K562 (cell line): Measurements from ENCODE around the gene LAMA2. TPM values are rescaled to one million over a fixed set of nuclear protein-coding genes. Genes with fewer than 3 reads are reported as not detected.

Source experiments
- ATAC-seq: fragments of 200-7000 bp; cut with Tn5 transposase; 3 replicates; pipeline ENCODE4 v1.9.1; 2020; ENCODE audit warnings: moderate library complexity
- BruUV-seq: library from RNA; stranded (reverse); fragments of 400-500 nt; replicated peaks from 2 replicates; lab custom pipeline; 2021; lab: Mats Ljungman, UMichigan
- CTCF ChIA-PET: fragments of 300-600 bp; formaldehyde crosslinking; extraction: SDS; loops from one replicate; lab custom pipeline; 2021; ENCODE audit warnings: low intra/inter-chr PET ratio; lab: Yijun Ruan, JAX
- POLR2A ChIA-PET: fragments of 300-600, 350-650 bp; sonication (Branson Sonifier 250); formaldehyde crosslinking; extraction: SDS; loops from one replicate; lab custom pipeline; 2021; ENCODE audit warnings: antibody characterized with exemption, inconsistent platforms; lab: Yijun Ruan, JAX
- DNase-seq, 4 experiments: peaks; one replicate each; pipeline versions ENCODE4 v3.0.0 to v3.0.0-alpha.2; 2011 to 2018; ENCODE audit warnings: low spot score in 3 of 4, mixed read lengths in 3 of 4; ENCODE audit errors: extremely low read depth in 1 of 4
- FAIRE-seq: peaks from 2 replicates; lab custom pipeline; 2011; peaks lifted over from hg19 to GRCh38; lab: Jason Lieb, UNC
- H2AFZ ChIP-seq: 2 replicates; pipeline ENCODE4 v1.6.0; 2011; ENCODE audit warnings: low read depth, low read length, control low read depth, inconsistent platforms
- H3K27ac ChIP-seq: fragments of 200-600 bp; 3 replicates; pipeline ENCODE4 v1.8.0; 2011; ENCODE audit warnings: low read depth, mild to moderate bottlenecking, control low read depth, inconsistent platforms, low read length, moderate library complexity, mixed read lengths; ENCODE audit errors: extremely low read depth
- H3K27me3 ChIP-seq, 2 experiments: fragments of 300-600 bp in 1 of 2; 2 replicates in 1 of 2; 3 replicates in 1 of 2; pipeline versions ENCODE4 v1.6.0 to v1.8.0; 2011; ENCODE audit warnings: inconsistent platforms in 2 of 2, low read length in 2 of 2, mild to moderate bottlenecking in 1 of 2, mixed read lengths in 1 of 2, moderate library complexity in 1 of 2; ENCODE audit not compliant: control insufficient read depth in 2 of 2, insufficient read depth in 2 of 2
- H3K36me3 ChIP-seq: fragments of 300-600 bp; 3 replicates; pipeline ENCODE4 v1.8.0; 2011; ENCODE audit warnings: mild to moderate bottlenecking, low read length, inconsistent platforms; ENCODE audit not compliant: control insufficient read depth, insufficient read depth
- H3K4me1 ChIP-seq, 2 experiments: fragments of 200-600 bp in 1 of 2; replicated peaks in 1 of 2; 2 replicates in 1 of 2; 3 replicates in 1 of 2; pipeline versions ENCODE4 v1.5.1 to v1.8.0; 2011; ENCODE audit warnings: inconsistent platforms in 2 of 2, low read length in 2 of 2, mild to moderate bottlenecking in 1 of 2, mixed read lengths in 1 of 2, moderate library complexity in 1 of 2; ENCODE audit not compliant: control insufficient read depth in 2 of 2, insufficient read depth in 2 of 2
- H3K4me2 ChIP-seq: 2 replicates; pipeline ENCODE4 v1.6.1; 2011; ENCODE audit warnings: low read length, control low read depth, inconsistent platforms, mixed read lengths; ENCODE audit not compliant: insufficient read depth
- H3K4me3 ChIP-seq: fragments of 200-600 bp; sonication (generic), shearing (Covaris generic); 2 replicates; pipeline ENCODE4 v1.5.1; 2016; ENCODE audit warnings: control low read depth, inconsistent platforms
- H3K79me2 ChIP-seq: fragments of 200-600 bp; 3 replicates; pipeline ENCODE4 v1.8.0; 2011; ENCODE audit warnings: low read length, inconsistent platforms; ENCODE audit not compliant: control insufficient read depth, insufficient read depth
- H3K9ac ChIP-seq, 2 experiments: 2 replicates each; pipeline versions ENCODE4 v1.6.0 to v1.6.1; 2011; ENCODE audit warnings: low read depth in 2 of 2, low read length in 2 of 2, control low read depth in 1 of 2, inconsistent platforms in 1 of 2, mild to moderate bottlenecking in 1 of 2, mixed read lengths in 1 of 2; ENCODE audit not compliant: insufficient read depth in 1 of 2
- H3K9me1 ChIP-seq: one replicate; pipeline ENCODE4 v1.6.0; 2011; ENCODE audit warnings: inconsistent platforms, mild to moderate bottlenecking, low read length, moderate library complexity; ENCODE audit not compliant: control insufficient read depth, insufficient read depth
- H3K9me3 ChIP-seq: replicated peaks from 2 replicates; pipeline ENCODE4 v1.5.1; 2011; ENCODE audit warnings: low read depth, low read length, inconsistent platforms; ENCODE audit not compliant: control insufficient read depth, insufficient read depth
- H4K20me1 ChIP-seq: replicated peaks from 2 replicates; pipeline ENCODE4 v1.6.1; 2011; ENCODE audit warnings: low read length, inconsistent platforms, mixed read lengths; ENCODE audit not compliant: control insufficient read depth, insufficient read depth
- C11orf30 ChIP-seq: fragments of 450-650 bp; IDR thresholded peaks from 2 replicates; pipeline ENCODE4 v1.6.1; 2016; ENCODE audit warnings: low read depth, mild to moderate bottlenecking
- CCNT2 ChIP-seq: IDR thresholded peaks from 2 replicates; pipeline ENCODE4 v1.6.1; 2011; ENCODE audit warnings: borderline replicate concordance, low read depth, mild to moderate bottlenecking, moderate library complexity, mixed read lengths, low read length; ENCODE audit not compliant: insufficient read length; ENCODE audit errors: extremely low read depth
- EWSR1 ChIP-seq: fragments of 450-650 bp; IDR thresholded peaks from 2 replicates; pipeline ENCODE4 v1.6.1; 2018; ENCODE audit warnings: borderline replicate concordance, mild to moderate bottlenecking, low read depth, moderate library complexity; ENCODE audit not compliant: partially characterized antibody
- KLF13 ChIP-seq: fragments of 450-650 bp; IDR thresholded peaks from 2 replicates; pipeline ENCODE4 v1.6.1; 2016; ENCODE audit warnings: missing genetic modification characterization, low read depth, mild to moderate bottlenecking, missing compliant biosample characterization, moderate library complexity, borderline replicate concordance
- NCOA2 ChIP-seq, 2 experiments: fragments of 450-650 bp; IDR thresholded peaks; 2 replicates each; pipeline ENCODE4 v1.6.1; 2018; ENCODE audit warnings: mild to moderate bottlenecking in 2 of 2, moderate library complexity in 1 of 2; ENCODE audit not compliant: partially characterized antibody in 2 of 2
- PRPF4 ChIP-seq: fragments of 200-400 bp; formaldehyde crosslinking; IDR thresholded peaks from one replicate; pipeline ENCODE4 v1.6.1; 2017; ENCODE audit warnings: low read length, low read depth, mild to moderate bottlenecking; ENCODE audit not compliant: insufficient read depth, poor library complexity, severe bottlenecking
- ZNF395 ChIP-seq: fragments of 200-800 bp; sonication (Bioruptor generic); IDR thresholded peaks from 2 replicates; pipeline ENCODE4 v1.6.1; 2017; ENCODE audit warnings: missing genetic modification characterization, missing compliant biosample characterization
- ZNF431 ChIP-seq: sonication (generic); formaldehyde crosslinking; IDR thresholded peaks from 2 replicates; pipeline ENCODE4 v1.8.0; 2022; ENCODE audit warnings: mild to moderate bottlenecking, missing genetic modification reagents
- ZNF668 ChIP-seq: fragments of 250-450 bp; sonication (Bioruptor Pico); IDR thresholded peaks from 2 replicates; pipeline ENCODE4 v1.8.0; 2022; ENCODE audit warnings: mild to moderate bottlenecking, inconsistent platforms
- ZSCAN32 ChIP-seq: fragments of 450-650 bp; formaldehyde crosslinking; IDR thresholded peaks from 2 replicates; pipeline ENCODE4 v1.4.0; 2020; ENCODE audit warnings: mild to moderate bottlenecking, moderate library complexity
- WGBS: fragments of 100-300 bp; shearing (Covaris generic); methylation state at CpG from one replicate; pipeline ENCODE4 v1.1.6; 2016; ENCODE audit warnings: low coverage, mixed read lengths; ENCODE audit not compliant: insufficient coverage; ENCODE audit errors: missing lambda C conversion rate; 5-methylcytosine and 5-hydroxymethylcytosine counted together
- in situ Hi-C: fragments of 300-500 bp; cut with MboI; formaldehyde crosslinking; loops from 4 replicates; pipeline ENCODE4 v1.15.0; 2018; ENCODE audit warnings: inconsistent platforms, mixed read lengths
- intact Hi-C: fragments of 100-400 bp; cut with micrococcal nuclease; formaldehyde crosslinking; loops from 2 replicates; pipeline ENCODE4 v1.14.2; 2022
- polyA plus RNA-seq, 8 experiments: library from polyadenylated mRNA; depleted of rRNA in 4 of 8; stranded (reverse) in 5 of 8; unstranded in 3 of 8; fragments of >200 nt; fragmentation: Nextera tagmentation in 2 of 8; fragmentation: Illumina TruSeq in 1 of 8; extraction: Ambion mirVana in 2 of 8; extraction: Trizol in 1 of 8; gene quantifications; 2 replicates each; pipeline versions ENCODE4 v1.2.1 to v1.2.3, GENCODE V29; 2011 to 2014; ENCODE audit warnings: inconsistent platforms in 1 of 8, missing spikeins in 1 of 8
- total RNA-seq, 7 experiments: library from RNA; depleted of rRNA in 6 of 7; stranded (reverse); fragments of >200 nt in 6 of 7; fragmentation: Illumina TruSeq in 2 of 7; extraction: Trizol in 2 of 7; gene quantifications; 2 replicates each; pipeline versions ENCODE4 v1.2.1 to v1.2.3, GENCODE V29; 2011 to 2021; ENCODE audit warnings: low replicate concordance in 1 of 7
- TF ChIP-seq, protein P1 (sequence below): fragments of 150-350 bp; conservative IDR thresholded peaks from 2 replicates; pipeline ENCODE4 v1.6.1; 2014; ENCODE audit warnings: low read length

LAMA2 gene
- total and polyA plus RNA-seq, 9 of the 15 experiments (the other 6 are each of a cell fraction or from before 2014, with no cell fraction given) = 0.04 to 1.5 (median 0.36) TPM

GRCh38 chr6:128964771-128965170 lies 81.8 kb downstream of the LAMA2 start (continued):
- no peak for TF ChIP-seq ZNF668 (CRISPR knock-in tag)

DNA sequence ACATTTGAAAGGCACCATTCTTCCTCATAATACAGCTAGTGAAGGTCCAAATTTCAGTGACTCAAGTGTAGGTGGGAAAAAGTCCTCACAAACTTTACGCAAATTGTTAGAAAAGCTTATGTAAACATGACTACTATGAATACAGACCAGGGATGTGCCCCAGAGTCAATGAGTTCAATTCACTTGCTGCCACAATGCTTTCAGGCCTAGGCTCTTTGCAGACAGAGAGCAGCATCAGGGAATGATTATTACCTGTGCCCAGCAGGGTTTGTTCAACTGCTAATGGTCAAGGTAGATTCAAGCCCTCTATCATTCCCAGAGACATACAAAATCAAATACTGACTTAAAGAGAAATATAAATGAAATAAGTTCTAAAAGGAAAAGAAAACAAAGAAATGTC lies 84.0 kb downstream of the LAMA2 start:
- Histone ChIP-seq H3K27me3 (no peaks in the 10 kb centered on the region), H3K9ac (no peak overlapping the region), H3K4me3 (no peak overlapping the region), H4K20me1 (no peaks in the 10 kb centered on the region), H3K4me2 (no peak overlapping the region), H3K27ac (no peak overlapping the region), H3K9me3 (0 out of 2 replicates have a peak, but pooled peaks cover 1% of the 10 kb centered on the region)
- no peak for ATAC-seq
- WGBS = 0% methylated on average over 1 of the region's 1 CpG
- POLR2A ChIA-PET = no interaction called here
- TF ChIP-seq ZNF395 (CRISPR knock-in tag) (no peak), PRPF4 (no peak), EWSR1 (no peak), NCOA2 (IDR thresholded peaks at IDR 0.05; ENCODE audit: partially characterized antibody in 2 of 2) (no peak), ZSCAN32 (no peak), KLF13 (tag) (no peak), CCNT2 (no peak), C11orf30 (no peak), ZNF431 (CRISPR knock-in tag) (no peak)
- TF ChIP-seq, protein P1, sequence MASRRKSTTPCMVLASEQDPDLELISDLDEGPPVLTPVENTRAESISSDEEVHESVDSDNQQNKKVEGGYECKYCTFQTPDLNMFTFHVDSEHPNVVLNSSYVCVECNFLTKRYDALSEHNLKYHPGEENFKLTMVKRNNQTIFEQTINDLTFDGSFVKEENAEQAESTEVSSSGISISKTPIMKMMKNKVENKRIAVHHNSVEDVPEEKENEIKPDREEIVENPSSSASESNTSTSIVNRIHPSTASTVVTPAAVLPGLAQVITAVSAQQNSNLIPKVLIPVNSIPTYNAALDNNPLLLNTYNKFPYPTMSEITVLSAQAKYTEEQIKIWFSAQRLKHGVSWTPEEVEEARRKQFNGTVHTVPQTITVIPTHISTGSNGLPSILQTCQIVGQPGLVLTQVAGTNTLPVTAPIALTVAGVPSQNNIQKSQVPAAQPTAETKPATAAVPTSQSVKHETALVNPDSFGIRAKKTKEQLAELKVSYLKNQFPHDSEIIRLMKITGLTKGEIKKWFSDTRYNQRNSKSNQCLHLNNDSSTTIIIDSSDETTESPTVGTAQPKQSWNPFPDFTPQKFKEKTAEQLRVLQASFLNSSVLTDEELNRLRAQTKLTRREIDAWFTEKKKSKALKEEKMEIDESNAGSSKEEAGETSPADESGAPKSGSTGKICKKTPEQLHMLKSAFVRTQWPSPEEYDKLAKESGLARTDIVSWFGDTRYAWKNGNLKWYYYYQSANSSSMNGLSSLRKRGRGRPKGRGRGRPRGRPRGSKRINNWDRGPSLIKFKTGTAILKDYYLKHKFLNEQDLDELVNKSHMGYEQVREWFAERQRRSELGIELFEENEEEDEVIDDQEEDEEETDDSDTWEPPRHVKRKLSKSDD = no peak
- TF ChIP-seq, all 486 proteins: peak for 0
- intact Hi-C loops = no loop called here
- no TSS peak for BruUV-seq
- CTCF ChIA-PET = no interaction called here
- in situ Hi-C loops = no loop called here
- FAIRE-seq = no peak
- Histone ChIP-seq H3K36me3 (no peaks in the 10 kb centered on the region), H3K4me1 (no peaks in the 10 kb centered on the region), H3K9me1 (no peaks in the 10 kb centered on the region), H2AFZ (no peak overlapping the region), H3K79me2 (no peaks in the 10 kb centered on the region)
- DNase-seq = no peak
